ENCODE results near the gene GALNT13.

The GALNT13 gene

GRCh38 chr2:154125891-154126290 lies 254.2 kb downstream of the GALNT13 start:
- no peak for DNase-seq (ENCODE audit: low read depth)

GRCh38 chr2:154130821-154131220 lies 259.1 kb downstream of the GALNT13 start:
- no peak for DNase-seq (ENCODE audit: low read depth)

- no peak for DNase-seq (ENCODE audit: low read depth)
Measured at GRCh38 chr2:154132827-154133226, 261.1 kb downstream of the GALNT13 start.

GRCh38 chr2:154133823-154134222 lies 262.1 kb downstream of the GALNT13 start:
- DNase-seq (ENCODE audit: low read depth), result no peak

GRCh38 chr2:154140249-154141025 lies 268.7 kb downstream of the GALNT13 start:
- no peak for DNase-seq (ENCODE audit: low read depth)

- no peak for DNase-seq (ENCODE audit: low read depth)
Measured at GRCh38 chr2:154142480-154142879, 270.8 kb downstream of the GALNT13 start.

- DNase-seq (ENCODE audit: low read depth), result no peak
Measured at GRCh38 chr2:154143105-154143504, 271.4 kb downstream of the GALNT13 start.

- no peak for DNase-seq (ENCODE audit: low read depth)
Measured at GRCh38 chr2:154158101-154158500, 286.4 kb downstream of the GALNT13 start.

- no peak for DNase-seq (ENCODE audit: low read depth)
Measured at GRCh38 chr2:154161286-154161685, 289.6 kb downstream of the GALNT13 start.

- no peak for DNase-seq (ENCODE audit: low read depth)
Measured at GRCh38 chr2:154170400-154170799, 298.7 kb downstream of the GALNT13 start.

- DNase-seq (ENCODE audit: low read depth), result no peak
Measured at GRCh38 chr2:154173164-154173563, 301.4 kb downstream of the GALNT13 start.

GRCh38 chr2:154173919-154174318 lies 302.2 kb downstream of the GALNT13 start:
- DNase-seq (ENCODE audit: low read depth), result no peak

GRCh38 chr2:154182008-154182407 lies 310.3 kb downstream of the GALNT13 start:
- no peak for DNase-seq (ENCODE audit: low read depth)

GRCh38 chr2:154187948-154188347 lies 316.2 kb downstream of the GALNT13 start:
- DNase-seq (ENCODE audit: low read depth), result no peak

- no peak for DNase-seq (ENCODE audit: low read depth)
Measured at GRCh38 chr2:154189953-154190352, 318.2 kb downstream of the GALNT13 start.

- DNase-seq (ENCODE audit: low read depth), result no peak
Measured at GRCh38 chr2:154193246-154193645, 321.5 kb downstream of the GALNT13 start.

- DNase-seq (ENCODE audit: low read depth), result no peak
Measured at GRCh38 chr2:154194909-154195643, 323.4 kb downstream of the GALNT13 start.

GRCh38 chr2:154195644-154196195 lies 324.0 kb downstream of the GALNT13 start:
- no peak for DNase-seq (ENCODE audit: low read depth)

- DNase-seq (ENCODE audit: low read depth), result no peak
Measured at GRCh38 chr2:154198866-154199265, 327.1 kb downstream of the GALNT13 start.

- no peak for DNase-seq (ENCODE audit: low read depth)
Measured at GRCh38 chr2:154203206-154203605, 331.5 kb downstream of the GALNT13 start.

GRCh38 chr2:154203902-154204301 lies 332.2 kb downstream of the GALNT13 start:
- no peak for DNase-seq (ENCODE audit: low read depth)

GRCh38 chr2:154207288-154208047 lies 335.7 kb downstream of the GALNT13 start:
- no peak for DNase-seq (ENCODE audit: low read depth)

All from T follicular helper cell (primary cell).